ENCODE measurements around the gene DACH2. TPM values are rescaled to one million over a fixed set of nuclear protein-coding genes. Genes with fewer than 3 reads are reported as not detected.

Gene DACH2
- total RNA-seq, 6 donors from 2014 or later, result not detected

DNA sequence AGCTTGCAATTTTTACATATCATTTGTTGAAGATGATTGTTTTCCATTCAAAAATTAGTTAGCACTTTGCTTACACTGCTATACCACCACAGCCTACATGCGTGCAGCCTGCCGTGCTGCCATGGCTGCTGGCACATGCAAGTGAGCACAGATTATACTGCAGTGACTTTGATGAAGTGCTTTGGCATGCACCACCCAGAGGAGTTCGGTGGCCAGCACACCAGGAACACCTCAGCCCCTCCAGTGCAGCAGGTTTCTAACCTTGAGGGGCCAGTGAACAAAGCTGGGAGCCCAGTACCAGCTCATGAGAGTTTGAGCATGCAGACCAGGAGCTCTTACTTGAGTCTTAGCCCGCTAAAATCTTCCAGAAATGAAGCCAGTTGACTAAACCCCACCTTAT lies 431.5 kb downstream of the DACH2 start:
- Histone ChIP-seq H3K4me3 (no peak overlapping the region), H3K27ac (no peak overlapping the region), H3K27me3 (no peaks in the 10 kb centered on the region), H3K9me3 (no peaks in the 10 kb centered on the region), H3K4me1 (no peaks in the 10 kb centered on the region), H3K36me3 (no peaks in the 10 kb centered on the region)
- TF ChIP-seq EP300 (IDR thresholded peaks at IDR 0.05) (no peak), POLR2AphosphoS5 (IDR thresholded peaks at IDR 0.05) (no peak), POLR2A (IDR thresholded peaks at IDR 0.05) (no peak)
- TF ChIP-seq, protein P1, sequence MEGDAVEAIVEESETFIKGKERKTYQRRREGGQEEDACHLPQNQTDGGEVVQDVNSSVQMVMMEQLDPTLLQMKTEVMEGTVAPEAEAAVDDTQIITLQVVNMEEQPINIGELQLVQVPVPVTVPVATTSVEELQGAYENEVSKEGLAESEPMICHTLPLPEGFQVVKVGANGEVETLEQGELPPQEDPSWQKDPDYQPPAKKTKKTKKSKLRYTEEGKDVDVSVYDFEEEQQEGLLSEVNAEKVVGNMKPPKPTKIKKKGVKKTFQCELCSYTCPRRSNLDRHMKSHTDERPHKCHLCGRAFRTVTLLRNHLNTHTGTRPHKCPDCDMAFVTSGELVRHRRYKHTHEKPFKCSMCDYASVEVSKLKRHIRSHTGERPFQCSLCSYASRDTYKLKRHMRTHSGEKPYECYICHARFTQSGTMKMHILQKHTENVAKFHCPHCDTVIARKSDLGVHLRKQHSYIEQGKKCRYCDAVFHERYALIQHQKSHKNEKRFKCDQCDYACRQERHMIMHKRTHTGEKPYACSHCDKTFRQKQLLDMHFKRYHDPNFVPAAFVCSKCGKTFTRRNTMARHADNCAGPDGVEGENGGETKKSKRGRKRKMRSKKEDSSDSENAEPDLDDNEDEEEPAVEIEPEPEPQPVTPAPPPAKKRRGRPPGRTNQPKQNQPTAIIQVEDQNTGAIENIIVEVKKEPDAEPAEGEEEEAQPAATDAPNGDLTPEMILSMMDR (IDR thresholded peaks at IDR 0.05), result no peak
- peak in 1 of 2 donors; percentile 11 for ATAC-seq (ENCODE audit: low FRiP score in 2 of 2)
- WGBS, 2 donors, result 55 to 100% methylated on average over 2 to 4 of the region's 4 CpGs
- no peak for DNase-seq

DNA sequence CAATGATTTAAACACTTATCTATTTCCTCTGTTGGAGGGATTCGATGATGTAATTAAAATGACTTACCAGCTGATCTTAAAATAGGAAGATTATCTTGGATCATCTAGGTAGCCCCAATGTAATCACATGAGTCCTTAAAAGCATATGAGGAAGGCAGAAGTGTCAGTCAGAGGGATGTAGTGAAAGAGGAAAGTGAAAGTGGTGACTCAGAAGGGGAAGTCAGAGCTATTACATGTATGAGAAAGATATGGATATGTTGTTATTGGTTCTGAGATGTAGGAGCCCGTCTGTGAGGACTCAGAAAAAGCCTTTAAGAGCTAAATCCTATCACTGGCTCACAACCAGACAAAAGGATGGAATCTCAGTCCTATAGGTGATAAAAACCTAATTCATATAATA lies 456.4 kb downstream of the DACH2 start:
- ATAC-seq (ENCODE audit: low FRiP score in 2 of 2) (no peak), DNase-seq (no peak)
- no peaks in the 10 kb centered on the region for H3K27me3 ChIP-seq
- H3K4me3 ChIP-seq, result no peak overlapping the region
- H3K36me3 ChIP-seq, result no peaks in the 10 kb centered on the region
- TF ChIP-seq POLR2A (IDR thresholded peaks at IDR 0.05) (no peak), POLR2AphosphoS5 (IDR thresholded peaks at IDR 0.05) (no peak), EP300 (IDR thresholded peaks at IDR 0.05) (no peak)
- TF ChIP-seq, protein P1 (IDR thresholded peaks at IDR 0.05), result no peak
- no peaks in the 10 kb centered on the region for H3K4me1 ChIP-seq
- no peaks in the 10 kb centered on the region for H3K9me3 ChIP-seq
- WGBS, 2 donors, result 31 to 55% methylated on average over 2 of the region's 2 CpGs
- H3K27ac ChIP-seq, result no peak overlapping the region

DNA sequence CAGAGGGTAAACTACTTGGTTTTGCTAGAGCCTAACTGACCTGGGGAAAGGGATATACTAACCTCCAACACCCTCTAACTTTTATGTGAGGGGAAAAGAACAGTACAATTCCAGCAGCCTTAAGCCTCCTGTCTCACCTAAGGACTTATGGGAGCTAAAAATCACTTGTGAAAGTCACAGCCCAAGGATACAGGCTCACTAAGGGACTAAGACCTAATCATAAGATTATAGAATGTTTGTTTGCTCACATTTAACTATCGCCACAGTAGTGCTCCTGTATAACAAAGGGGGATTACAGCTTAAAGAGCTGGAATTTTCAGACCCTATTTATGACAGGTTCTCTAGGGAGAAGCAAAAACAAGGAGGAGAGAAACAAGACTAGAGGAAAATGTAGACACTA lies 548.7 kb downstream of the DACH2 start:
- no peaks in the 10 kb centered on the region for H3K36me3 ChIP-seq
- H3K4me1 ChIP-seq, result no peaks in the 10 kb centered on the region
- H3K27ac ChIP-seq, result no peak overlapping the region
- ATAC-seq (ENCODE audit: low FRiP score in 2 of 2) (no peak), DNase-seq (no peak)
- no peak for TF ChIP-seq POLR2AphosphoS5 (IDR thresholded peaks at IDR 0.05)
- no peak for TF ChIP-seq EP300 (IDR thresholded peaks at IDR 0.05)
- no peak for TF ChIP-seq POLR2A (IDR thresholded peaks at IDR 0.05)
- TF ChIP-seq, protein P1 (IDR thresholded peaks at IDR 0.05), result no peak
- 65 to 93% methylated on average over 1 of the region's 1 CpG for WGBS, 2 donors
- H3K27me3 ChIP-seq, result no peaks in the 10 kb centered on the region
- no peaks in the 10 kb centered on the region for H3K9me3 ChIP-seq
- no peak overlapping the region for H3K4me3 ChIP-seq

- H3K27me3 ChIP-seq, result no peaks in the 10 kb centered on the region
- no peak for ATAC-seq (ENCODE audit: low FRiP score in 2 of 2)
- no peak overlapping the region for H3K4me3 ChIP-seq
- H3K36me3 ChIP-seq, result no peaks in the 10 kb centered on the region
- DNase-seq, result no peak
- H3K4me1 ChIP-seq, result no peaks in the 10 kb centered on the region
- H3K27ac ChIP-seq, result no peak overlapping the region
- WGBS, 2 donors, result 74 to 85% methylated on average over 5 of the region's 5 CpGs
- no peaks in the 10 kb centered on the region for H3K9me3 ChIP-seq
- TF ChIP-seq POLR2A (IDR thresholded peaks at IDR 0.05), result no peak
- TF ChIP-seq, protein P1 (IDR thresholded peaks at IDR 0.05), result no peak
- TF ChIP-seq EP300 (IDR thresholded peaks at IDR 0.05), result no peak
- TF ChIP-seq POLR2AphosphoS5 (IDR thresholded peaks at IDR 0.05), result no peak
These were observed 563.4 kb downstream of the DACH2 start for GRCh38 chrX:86711531-86712180.

GRCh38 chrX:86714441-86714840 lies 566.2 kb downstream of the DACH2 start:
- 32 to 50% methylated on average over 1 of the region's 1 CpG for WGBS, 2 donors
- no peaks in the 10 kb centered on the region for H3K4me1 ChIP-seq
- TF ChIP-seq POLR2AphosphoS5 (IDR thresholded peaks at IDR 0.05), result no peak
- no peak for TF ChIP-seq EP300 (IDR thresholded peaks at IDR 0.05)
- H3K27ac ChIP-seq, result no peak overlapping the region
- H3K36me3 ChIP-seq, result no peaks in the 10 kb centered on the region
- H3K27me3 ChIP-seq, result no peaks in the 10 kb centered on the region
- no peaks in the 10 kb centered on the region for H3K9me3 ChIP-seq
- no peak for DNase-seq
- H3K4me3 ChIP-seq, result no peak overlapping the region
- ATAC-seq (ENCODE audit: low FRiP score in 2 of 2), result no peak

All from upper lobe of left lung (tissue), 6 donors.